ENCODE results near the gene GPC5.
A peak's percentile ranks its signal among the peaks of the same experiment; 100 is the strongest.
"Not testable (repeated sequence)": the region's sequence is repeated elsewhere in the genome, so short reads cannot be mapped to it uniquely, and the experiment has no call there.

The GPC5 gene

DNA sequence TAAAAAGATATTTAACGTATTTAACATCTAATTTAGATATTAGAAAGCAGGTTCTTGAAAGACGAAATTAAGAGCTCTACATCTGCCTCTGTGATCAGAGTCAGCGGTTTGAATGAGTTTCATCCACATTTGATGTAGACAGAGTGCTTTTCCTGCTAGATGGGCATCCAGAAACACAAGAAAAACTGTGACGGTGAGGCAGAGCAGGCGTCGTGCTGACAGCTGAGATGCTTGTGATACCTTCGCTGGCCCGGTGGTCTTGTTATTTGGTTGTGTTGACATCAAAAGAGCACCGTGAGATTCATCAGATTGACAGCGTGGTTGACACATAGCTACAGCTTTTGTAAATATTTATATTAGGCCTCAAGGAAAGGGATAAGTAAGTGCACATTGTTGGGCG lies 399.1 kb downstream of the GPC5 start:
- no peak for DNase-seq

GRCh38 chr13:91798338-91798737 lies 399.9 kb downstream of the GPC5 start:
- DNase-seq: not testable (repeated sequence)

GRCh38 chr13:91801772-91802171 lies 403.4 kb downstream of the GPC5 start:
- not testable (repeated sequence) for DNase-seq

- no peak for DNase-seq
These were observed 404.5 kb downstream of the GPC5 start for GRCh38 chr13:91802957-91803356.

DNA sequence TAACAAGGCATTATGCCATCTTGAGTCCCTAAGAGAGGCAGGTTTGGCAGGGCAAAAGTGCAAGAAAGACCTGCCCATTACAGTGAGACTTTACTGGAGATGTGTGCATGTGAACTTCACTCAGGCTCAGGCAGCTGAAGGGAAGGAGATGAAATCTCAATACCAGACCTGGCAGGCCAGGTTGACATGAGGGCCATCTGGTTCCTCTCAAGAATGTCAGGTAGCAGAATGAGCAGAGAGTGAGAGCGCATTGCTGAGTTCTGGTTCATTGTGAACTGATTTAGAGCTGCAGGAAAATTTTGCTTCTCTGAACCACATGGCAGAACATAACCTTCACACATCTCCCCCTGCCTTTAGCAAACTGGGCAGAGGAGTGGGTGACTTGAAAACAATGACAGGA lies 406.3 kb downstream of the GPC5 start:
- no peak for DNase-seq

DNA sequence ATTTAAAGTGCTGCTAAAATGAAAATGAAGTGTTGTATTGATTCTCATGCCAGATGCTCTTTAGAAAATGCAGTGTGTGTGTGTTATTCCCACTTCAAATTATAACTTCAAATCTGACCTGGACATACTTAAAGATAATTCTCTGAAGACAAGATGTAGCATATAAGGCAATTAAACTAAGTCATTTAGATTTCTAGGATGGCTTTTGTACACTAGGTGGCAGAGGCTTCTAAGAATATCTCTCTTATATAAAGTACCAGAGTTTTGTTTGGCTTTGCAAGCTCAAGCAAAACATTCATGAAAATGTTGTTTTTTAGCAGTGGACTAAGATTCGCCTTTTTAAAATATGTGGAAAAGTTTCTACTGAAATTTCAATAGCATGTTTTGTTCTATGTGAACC lies 407.2 kb downstream of the GPC5 start:
- DNase-seq: no peak

DNA sequence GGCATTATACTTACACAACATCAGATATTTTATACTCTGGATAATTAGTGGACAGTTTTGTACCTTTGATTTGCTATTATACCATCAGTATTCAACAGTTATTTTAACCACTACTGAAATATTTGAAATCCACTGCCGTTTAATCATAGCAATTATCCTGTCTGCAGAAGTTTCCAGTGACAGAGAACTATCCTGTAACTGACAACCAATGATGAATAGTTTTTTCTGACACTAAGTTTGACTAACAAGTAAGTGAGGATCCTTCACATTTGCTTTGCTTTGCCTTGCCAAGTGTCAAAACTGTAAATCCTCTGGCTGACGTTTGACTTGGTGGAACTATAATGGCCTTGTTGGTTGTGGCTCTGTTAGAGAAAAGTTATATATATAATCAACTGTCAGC lies 410.7 kb downstream of the GPC5 start:
- DNase-seq: no peak

- DNase-seq: no peak
These were observed 414.8 kb downstream of the GPC5 start for GRCh38 chr13:91813253-91813652.

- no peak for DNase-seq
These were observed 417.9 kb downstream of the GPC5 start for GRCh38 chr13:91816263-91816807.

- no peak for DNase-seq
These were observed 418.8 kb downstream of the GPC5 start for GRCh38 chr13:91817250-91817649.

GRCh38 chr13:91824416-91824815 lies 426.0 kb downstream of the GPC5 start:
- no peak for DNase-seq

- no peak for DNase-seq
These were observed 427.1 kb downstream of the GPC5 start for GRCh38 chr13:91825516-91825915.

- no peak for DNase-seq
These were observed 438.1 kb downstream of the GPC5 start for GRCh38 chr13:91836553-91836952.

GRCh38 chr13:91845612-91846011 lies 447.2 kb downstream of the GPC5 start:
- DNase-seq: no peak

DNA sequence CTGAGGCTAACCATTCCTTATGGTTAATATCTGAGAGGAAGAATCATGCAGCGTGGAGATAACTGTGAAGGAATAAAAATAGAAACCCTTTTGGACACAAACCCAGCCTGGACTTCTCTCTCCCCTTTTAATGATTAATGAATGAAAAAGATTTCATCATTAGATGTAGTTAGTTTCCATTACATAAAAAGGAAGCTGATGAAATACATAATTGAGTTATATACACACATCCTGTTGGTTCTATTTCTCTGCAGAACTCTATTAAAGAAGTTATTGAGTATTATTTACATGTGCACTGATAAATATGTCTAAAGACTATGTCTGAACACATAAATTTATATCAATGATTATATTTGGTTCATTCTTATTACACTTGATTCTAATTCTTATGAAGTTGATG lies 465.3 kb downstream of the GPC5 start:
- DNase-seq: no peak

DNA sequence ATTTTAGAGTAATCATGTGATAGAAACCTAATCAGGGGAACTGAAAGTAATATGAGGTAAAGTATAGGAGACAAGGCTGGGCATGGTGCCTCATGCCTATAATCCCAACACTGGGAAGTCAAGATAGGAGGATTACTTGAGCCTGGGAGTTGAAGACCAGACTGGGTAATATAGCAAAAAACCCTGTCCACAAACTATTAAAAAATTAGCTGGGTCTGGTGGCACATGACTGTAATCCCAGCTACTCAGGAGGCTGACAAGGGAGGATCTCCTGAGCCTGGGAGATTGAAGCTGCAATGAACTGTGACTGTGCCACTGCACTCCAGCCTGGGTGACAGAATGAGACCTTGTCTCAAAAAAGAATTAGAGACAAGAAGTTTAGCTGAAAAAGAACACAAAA lies 469.9 kb downstream of the GPC5 start:
- no peak for DNase-seq

GRCh38 chr13:91878491-91878890 lies 480.1 kb downstream of the GPC5 start:
- no peak for DNase-seq

DNA sequence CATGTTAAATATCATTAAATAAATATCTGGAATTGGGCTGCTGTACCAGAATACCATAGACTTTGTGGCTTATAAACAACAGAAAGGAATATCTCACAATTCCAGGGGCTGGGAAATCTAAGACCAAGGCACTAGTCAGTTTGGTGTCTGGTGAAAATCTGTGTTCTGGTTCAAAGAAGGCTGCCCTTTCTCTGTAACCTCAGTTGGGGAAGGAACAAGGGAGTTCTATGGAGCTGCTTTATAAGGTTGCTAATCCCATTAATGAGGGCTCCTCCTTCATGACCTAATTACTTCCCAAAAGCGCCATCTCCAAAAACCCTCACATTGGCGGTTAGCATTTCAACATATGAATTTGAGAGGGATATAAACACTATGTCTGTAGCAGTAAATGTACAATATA lies 480.9 kb downstream of the GPC5 start:
- DNase-seq: no peak

- no peak for DNase-seq
These were observed 484.5 kb downstream of the GPC5 start for GRCh38 chr13:91882918-91883317.

GRCh38 chr13:91889641-91890040 lies 491.2 kb downstream of the GPC5 start:
- DNase-seq: no peak

- no peak for DNase-seq
These were observed 492.7 kb downstream of the GPC5 start for GRCh38 chr13:91891141-91891540.

DNA sequence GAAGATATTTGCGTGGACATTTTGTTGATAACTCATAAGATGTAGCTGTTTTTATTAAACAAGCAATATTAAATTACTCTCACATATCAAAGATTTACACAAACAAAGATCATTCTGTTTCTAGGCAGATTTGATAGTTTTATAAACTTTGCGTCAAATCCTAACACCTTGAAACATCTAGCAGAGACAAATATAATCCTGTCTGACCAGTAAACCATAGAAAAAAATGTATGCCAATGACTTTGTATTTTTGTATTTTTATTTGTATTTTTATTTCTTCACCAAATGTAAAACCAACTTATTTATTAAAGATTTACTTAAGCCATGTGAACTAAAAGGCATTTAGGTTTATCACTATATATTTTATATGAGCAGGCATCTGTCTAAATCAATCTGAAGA lies 494.6 kb downstream of the GPC5 start:
- DNase-seq: no peak

- DNase-seq: peak; percentile 34
These were observed 495.9 kb downstream of the GPC5 start for GRCh38 chr13:91894316-91894715.

DNA sequence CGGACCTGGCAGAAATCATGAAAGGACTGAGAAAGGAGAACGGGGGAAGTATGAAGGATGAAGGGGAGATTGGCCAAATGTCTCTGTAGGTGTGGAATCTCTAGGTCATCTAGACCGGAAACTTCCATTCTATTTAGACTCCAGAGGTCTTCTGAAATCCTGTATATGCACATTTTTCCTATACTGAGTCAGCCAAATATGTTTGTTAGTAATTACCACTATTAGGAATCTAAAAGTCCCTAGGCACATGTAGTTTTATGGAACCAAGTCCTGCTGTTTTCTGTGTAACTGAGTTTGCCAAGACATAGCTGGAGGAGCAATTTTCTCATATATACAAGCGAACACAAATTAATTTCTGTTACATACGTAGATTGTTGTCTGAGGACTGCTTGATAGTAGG lies 498.1 kb downstream of the GPC5 start:
- DNase-seq: no peak

DNA sequence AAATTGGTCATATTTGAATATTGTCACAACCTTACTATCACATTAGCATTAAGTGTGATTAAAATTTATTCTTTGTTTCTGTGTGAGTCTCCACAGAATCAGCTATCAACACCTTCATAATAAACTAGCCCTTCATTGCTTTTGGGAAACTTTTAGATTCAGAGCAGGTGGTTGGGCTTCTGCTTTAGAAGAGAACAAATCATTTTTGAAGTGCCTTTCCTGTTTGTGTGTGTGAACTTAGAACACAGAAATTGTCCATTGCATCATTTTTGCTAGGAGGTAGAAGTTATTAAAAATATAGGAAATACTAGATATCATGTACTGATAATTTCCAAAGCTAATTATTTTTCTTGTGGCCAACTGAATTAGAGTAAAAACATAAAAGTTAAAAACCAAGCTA lies 500.6 kb downstream of the GPC5 start:
- not testable (repeated sequence) for DNase-seq

GRCh38 chr13:91902291-91902690 lies 503.9 kb downstream of the GPC5 start:
- no peak for DNase-seq
